NCI-H187 (cell line): ENCODE data around the gene COLGALT1.
"Not testable (repeated sequence)": the region's sequence is repeated elsewhere in the genome, so short reads cannot be mapped to it uniquely, and the experiment has no call there.

Experiments used
- DNase-seq, 2 experiments: peaks; one replicate each; lab custom pipeline; 2025; lab: John Stamatoyannopoulos, UW

The COLGALT1 gene

GRCh38 chr19:17562097-17562496 lies 6.6 kb downstream of the COLGALT1 start:
- no peak for DNase-seq

GRCh38 chr19:17562561-17562960 lies 7.1 kb downstream of the COLGALT1 start:
- no peak for DNase-seq

GRCh38 chr19:17564781-17565180 lies 9.3 kb downstream of the COLGALT1 start:
- no peak for DNase-seq

- DNase-seq: no peak
Observed at GRCh38 chr19:17565611-17566010, 10.2 kb downstream of the COLGALT1 start.

- no peak for DNase-seq
Observed at GRCh38 chr19:17567940-17568339, 12.5 kb downstream of the COLGALT1 start.

GRCh38 chr19:17570291-17570690 lies 14.8 kb downstream of the COLGALT1 start:
- DNase-seq: not testable (repeated sequence)

GRCh38 chr19:17570791-17571190 lies 15.3 kb downstream of the COLGALT1 start:
- no peak for DNase-seq

- DNase-seq: no peak
Observed at GRCh38 chr19:17572638-17573037, 17.2 kb downstream of the COLGALT1 start.

GRCh38 chr19:17575871-17576757 lies 20.7 kb downstream of the COLGALT1 start:
- no peak for DNase-seq

GRCh38 chr19:17576758-17577456 lies 21.5 kb downstream of the COLGALT1 start:
- peak in 1 of 2 experiments; percentile 18 for DNase-seq

GRCh38 chr19:17577457-17578097 lies 22.1 kb downstream of the COLGALT1 start:
- DNase-seq: no peak

GRCh38 chr19:17579661-17580244 lies 24.3 kb downstream of the COLGALT1 start:
- peak; percentile 31 to 47 for DNase-seq

- no peak for DNase-seq
Observed at GRCh38 chr19:17580470-17581144, 25.2 kb downstream of the COLGALT1 start.

GRCh38 chr19:17581211-17581874 lies 25.9 kb downstream of the COLGALT1 start:
- DNase-seq: no peak

GRCh38 chr19:17582613-17583012 lies 27.2 kb downstream of the COLGALT1 start:
- no peak for DNase-seq

GRCh38 chr19:17584132-17584531 lies 28.7 kb downstream of the COLGALT1 start:
- no peak for DNase-seq

GRCh38 chr19:17585395-17585794 lies 29.9 kb downstream of the COLGALT1 start:
- not testable (repeated sequence) for DNase-seq

- no peak for DNase-seq
Observed at GRCh38 chr19:17590866-17591265, 35.4 kb downstream of the COLGALT1 start.

- DNase-seq: not testable (repeated sequence)
Observed at GRCh38 chr19:17594296-17594695, 38.8 kb downstream of the COLGALT1 start.

GRCh38 chr19:17598063-17598462 lies 42.6 kb downstream of the COLGALT1 start:
- not testable (repeated sequence) for DNase-seq

GRCh38 chr19:17598953-17599352 lies 43.5 kb downstream of the COLGALT1 start:
- DNase-seq: no peak
